Measurements from ENCODE around the gene PHLDA1. TPM values are rescaled to one million over a fixed set of nuclear protein-coding genes. Genes with fewer than 3 reads are reported as not detected.
A peak's percentile ranks its signal among the peaks of the same experiment; 100 is the strongest.

PHLDA1 gene
- polyA plus RNA-seq, 1 donor (not counting 4 experiments of a cell fraction or from before 2014, with no cell fraction given), result 144 TPM

DNA sequence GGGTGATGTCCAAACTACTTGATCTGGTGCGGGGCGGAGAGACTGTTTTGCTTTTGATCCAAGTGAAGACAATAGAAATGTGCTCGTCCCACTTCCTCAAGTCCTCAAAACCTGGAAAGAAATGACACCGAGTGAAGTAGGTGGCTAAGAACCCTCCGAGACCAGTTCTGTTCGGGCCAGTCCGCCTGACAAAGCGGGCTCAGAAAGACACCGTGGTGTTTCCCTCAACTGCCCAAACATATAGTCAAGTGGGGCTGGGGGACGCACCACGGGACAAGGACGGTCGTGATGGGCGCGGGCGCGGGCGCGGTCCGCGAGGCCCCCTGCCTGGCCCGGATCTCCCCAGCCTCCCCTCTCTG is 1.6 kb downstream of the PHLDA1 start:
- H3K4me1 ChIP-seq (ENCODE audit: control insufficient read depth, extremely low read depth, insufficient read depth, low read length), result peaks cover 22% of the 10 kb centered on the region
- no peak overlapping the region for H2AFZ ChIP-seq (ENCODE audit: control insufficient read depth, low read length)
- no peak for DNase-seq (ENCODE audit: low read depth, low spot score)
- FAIRE-seq, result no peak
- no peak for TF ChIP-seq EZH2 (IDR thresholded peaks at IDR 0.05; ENCODE audit: low read length)
- TF ChIP-seq, protein P1, sequence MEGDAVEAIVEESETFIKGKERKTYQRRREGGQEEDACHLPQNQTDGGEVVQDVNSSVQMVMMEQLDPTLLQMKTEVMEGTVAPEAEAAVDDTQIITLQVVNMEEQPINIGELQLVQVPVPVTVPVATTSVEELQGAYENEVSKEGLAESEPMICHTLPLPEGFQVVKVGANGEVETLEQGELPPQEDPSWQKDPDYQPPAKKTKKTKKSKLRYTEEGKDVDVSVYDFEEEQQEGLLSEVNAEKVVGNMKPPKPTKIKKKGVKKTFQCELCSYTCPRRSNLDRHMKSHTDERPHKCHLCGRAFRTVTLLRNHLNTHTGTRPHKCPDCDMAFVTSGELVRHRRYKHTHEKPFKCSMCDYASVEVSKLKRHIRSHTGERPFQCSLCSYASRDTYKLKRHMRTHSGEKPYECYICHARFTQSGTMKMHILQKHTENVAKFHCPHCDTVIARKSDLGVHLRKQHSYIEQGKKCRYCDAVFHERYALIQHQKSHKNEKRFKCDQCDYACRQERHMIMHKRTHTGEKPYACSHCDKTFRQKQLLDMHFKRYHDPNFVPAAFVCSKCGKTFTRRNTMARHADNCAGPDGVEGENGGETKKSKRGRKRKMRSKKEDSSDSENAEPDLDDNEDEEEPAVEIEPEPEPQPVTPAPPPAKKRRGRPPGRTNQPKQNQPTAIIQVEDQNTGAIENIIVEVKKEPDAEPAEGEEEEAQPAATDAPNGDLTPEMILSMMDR (optimal IDR thresholded peaks at IDR 0.05 in 1 of 3, IDR thresholded peaks at IDR 0.05 in 1 of 3, conservative IDR thresholded peaks at IDR 0.05 in 1 of 3; ENCODE audit: extremely low read depth in 1 of 3, insufficient read depth in 2 of 3, low read length in 3 of 3), result no peak
- H3K79me2 ChIP-seq (ENCODE audit: control insufficient read depth, insufficient read depth, low read length), result peaks cover 43% of the 10 kb centered on the region
- H3K4me2 ChIP-seq (ENCODE audit: control insufficient read depth, extremely low read depth, insufficient read depth, low read depth, low read length), result peak overlapping the region; percentile 68
- peak overlapping the region; percentile 94 to 98 (median 96) for H3K4me3 ChIP-seq (ENCODE audit: control insufficient read depth in 2 of 3, extremely low read depth in 1 of 3, insufficient read depth in 2 of 3, low read depth in 1 of 3, low read length in 3 of 3)
- no peaks in the 10 kb centered on the region for H3K9me1 ChIP-seq (ENCODE audit: control insufficient read depth, extremely low read depth, insufficient read depth, low read length)
- H3K27me3 ChIP-seq (ENCODE audit: control insufficient read depth, extremely low read depth, insufficient read depth, low read length), result no peaks in the 10 kb centered on the region
- dilution Hi-C loops (cut with MboI; ENCODE audit: extremely low pct_ligation_motif_present, low sequenced_read_pairs), result no loop called here
- peak overlapping the region; percentile 94 for H3K27ac ChIP-seq (ENCODE audit: control insufficient read depth, insufficient read depth, low read length)
- H3K9ac ChIP-seq (ENCODE audit: control insufficient read depth, extremely low read depth, insufficient read depth, low read length), result peak overlapping the region; percentile 95
- no peaks in the 10 kb centered on the region for H3K9me3 ChIP-seq (ENCODE audit: control insufficient read depth, low read depth, low read length)
- H4K20me1 ChIP-seq (ENCODE audit: control insufficient read depth, extremely low read depth, insufficient read depth, low read length), result peaks cover 9% of the 10 kb centered on the region
- peaks cover 4 to 22% of the 10 kb centered on the region in 2 experiments for H3K36me3 ChIP-seq (ENCODE audit: control insufficient read depth in 2 of 2, extremely low read depth in 1 of 2, insufficient read depth in 2 of 2, low read length in 2 of 2)

DNA sequence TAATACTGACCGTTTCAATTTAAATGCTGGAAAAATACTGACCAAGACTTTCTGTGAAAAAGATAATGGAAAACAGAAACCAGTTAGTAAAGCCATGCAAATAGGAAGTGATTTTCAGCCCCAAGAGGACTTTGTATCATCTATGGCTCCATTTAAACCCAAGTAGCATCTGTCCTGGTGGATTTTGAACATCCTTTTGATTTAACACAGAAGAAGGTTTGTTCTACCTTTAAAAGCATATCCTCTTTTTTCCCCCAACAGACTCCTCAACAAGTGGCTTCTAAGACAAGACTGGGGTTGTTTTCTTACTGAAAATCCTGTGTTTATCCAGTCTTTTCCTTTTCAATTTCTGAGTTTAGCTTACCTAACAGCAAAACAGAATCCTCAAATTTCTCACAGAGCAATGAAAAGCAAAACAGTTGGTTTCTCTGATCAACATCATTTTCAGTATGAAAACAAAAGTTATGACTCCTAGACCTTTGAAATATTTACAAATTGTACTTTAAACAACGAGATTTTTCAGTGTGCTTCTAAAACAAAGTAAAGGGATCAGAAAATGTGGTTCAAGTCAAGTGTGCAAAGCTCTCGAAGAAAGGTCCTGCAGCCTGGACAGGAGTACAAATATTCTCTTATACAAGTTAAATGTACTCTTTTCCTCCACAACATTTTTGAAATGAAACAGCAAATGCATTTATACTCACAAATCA is 2.9 kb downstream of the PHLDA1 start:
- H3K9ac ChIP-seq (ENCODE audit: control insufficient read depth, extremely low read depth, insufficient read depth, low read length), result peak overlapping the region; percentile 95
- H4K20me1 ChIP-seq (ENCODE audit: control insufficient read depth, extremely low read depth, insufficient read depth, low read length), result peaks cover 9% of the 10 kb centered on the region
- peak overlapping the region; percentile 68 for H3K4me2 ChIP-seq (ENCODE audit: control insufficient read depth, extremely low read depth, insufficient read depth, low read depth, low read length)
- H3K4me3 ChIP-seq (ENCODE audit: control insufficient read depth in 2 of 3, extremely low read depth in 1 of 3, insufficient read depth in 2 of 3, low read depth in 1 of 3, low read length in 3 of 3), result peak overlapping the region; percentile 94 to 98 (median 96)
- DNase-seq (ENCODE audit: low read depth, low spot score), result no peak
- H3K4me1 ChIP-seq (ENCODE audit: control insufficient read depth, extremely low read depth, insufficient read depth, low read length), result peaks cover 16% of the 10 kb centered on the region
- H3K27ac ChIP-seq (ENCODE audit: control insufficient read depth, insufficient read depth, low read length), result peak overlapping the region; percentile 94
- no peak overlapping the region for H2AFZ ChIP-seq (ENCODE audit: control insufficient read depth, low read length)
- H3K79me2 ChIP-seq (ENCODE audit: control insufficient read depth, insufficient read depth, low read length), result peaks cover 43% of the 10 kb centered on the region
- dilution Hi-C loops (cut with MboI; ENCODE audit: extremely low pct_ligation_motif_present, low sequenced_read_pairs), result no loop called here
- no peaks in the 10 kb centered on the region for H3K9me3 ChIP-seq (ENCODE audit: control insufficient read depth, low read depth, low read length)
- H3K27me3 ChIP-seq (ENCODE audit: control insufficient read depth, extremely low read depth, insufficient read depth, low read length), result no peaks in the 10 kb centered on the region
- no peaks in the 10 kb centered on the region for H3K9me1 ChIP-seq (ENCODE audit: control insufficient read depth, extremely low read depth, insufficient read depth, low read length)
- TF ChIP-seq, protein P1 (optimal IDR thresholded peaks at IDR 0.05 in 1 of 3, IDR thresholded peaks at IDR 0.05 in 1 of 3, conservative IDR thresholded peaks at IDR 0.05 in 1 of 3; ENCODE audit: extremely low read depth in 1 of 3, insufficient read depth in 2 of 3, low read length in 3 of 3), result no peak
- no peak for TF ChIP-seq EZH2 (IDR thresholded peaks at IDR 0.05; ENCODE audit: low read length)
- peaks cover 4 to 22% of the 10 kb centered on the region in 2 experiments for H3K36me3 ChIP-seq (ENCODE audit: control insufficient read depth in 2 of 2, extremely low read depth in 1 of 2, insufficient read depth in 2 of 2, low read length in 2 of 2)
- FAIRE-seq, result no peak

Measured in keratinocyte (primary cell).